ENCODE measurements around the gene KRTAP29-1.
"Not testable (repeated sequence)": the region's sequence is repeated elsewhere in the genome, so short reads cannot be mapped to it uniquely, and the experiment has no call there.

KRTAP29-1 gene

GRCh38 chr17:41284546-41284945 is 18.1 kb downstream of the KRTAP29-1 start:
- TF ChIP-seq ZFX (IDR thresholded peaks at IDR 0.05; ENCODE audit: borderline replicate concordance), result no peak
- TF ChIP-seq, protein P1, sequence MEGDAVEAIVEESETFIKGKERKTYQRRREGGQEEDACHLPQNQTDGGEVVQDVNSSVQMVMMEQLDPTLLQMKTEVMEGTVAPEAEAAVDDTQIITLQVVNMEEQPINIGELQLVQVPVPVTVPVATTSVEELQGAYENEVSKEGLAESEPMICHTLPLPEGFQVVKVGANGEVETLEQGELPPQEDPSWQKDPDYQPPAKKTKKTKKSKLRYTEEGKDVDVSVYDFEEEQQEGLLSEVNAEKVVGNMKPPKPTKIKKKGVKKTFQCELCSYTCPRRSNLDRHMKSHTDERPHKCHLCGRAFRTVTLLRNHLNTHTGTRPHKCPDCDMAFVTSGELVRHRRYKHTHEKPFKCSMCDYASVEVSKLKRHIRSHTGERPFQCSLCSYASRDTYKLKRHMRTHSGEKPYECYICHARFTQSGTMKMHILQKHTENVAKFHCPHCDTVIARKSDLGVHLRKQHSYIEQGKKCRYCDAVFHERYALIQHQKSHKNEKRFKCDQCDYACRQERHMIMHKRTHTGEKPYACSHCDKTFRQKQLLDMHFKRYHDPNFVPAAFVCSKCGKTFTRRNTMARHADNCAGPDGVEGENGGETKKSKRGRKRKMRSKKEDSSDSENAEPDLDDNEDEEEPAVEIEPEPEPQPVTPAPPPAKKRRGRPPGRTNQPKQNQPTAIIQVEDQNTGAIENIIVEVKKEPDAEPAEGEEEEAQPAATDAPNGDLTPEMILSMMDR (IDR thresholded peaks at IDR 0.05), result no peak
- H3K27ac ChIP-seq, result no peak overlapping the region

DNA sequence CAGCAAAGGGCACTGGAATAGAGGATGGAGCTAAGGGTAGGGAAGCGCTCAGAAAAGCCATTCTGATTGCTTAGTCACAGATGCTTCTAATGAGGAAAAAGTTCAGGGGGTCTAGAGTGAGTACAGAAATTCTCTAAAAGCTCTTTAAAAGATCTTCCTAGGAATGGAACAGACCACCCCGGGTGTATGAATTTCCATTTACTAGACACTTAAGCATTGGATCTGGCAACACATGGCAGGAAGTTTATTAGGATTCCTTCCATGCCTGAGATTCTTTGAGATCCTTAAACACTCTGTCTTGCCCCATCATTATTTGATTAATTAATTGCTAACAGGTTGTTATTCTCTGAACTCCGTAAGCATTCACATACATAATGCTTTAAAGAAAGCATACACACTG is 18.6 kb downstream of the KRTAP29-1 start:
- TF ChIP-seq, protein P1 (IDR thresholded peaks at IDR 0.05), result no peak
- no peak for TF ChIP-seq ZFX (IDR thresholded peaks at IDR 0.05; ENCODE audit: borderline replicate concordance)
- H3K27ac ChIP-seq, result no peak overlapping the region

DNA sequence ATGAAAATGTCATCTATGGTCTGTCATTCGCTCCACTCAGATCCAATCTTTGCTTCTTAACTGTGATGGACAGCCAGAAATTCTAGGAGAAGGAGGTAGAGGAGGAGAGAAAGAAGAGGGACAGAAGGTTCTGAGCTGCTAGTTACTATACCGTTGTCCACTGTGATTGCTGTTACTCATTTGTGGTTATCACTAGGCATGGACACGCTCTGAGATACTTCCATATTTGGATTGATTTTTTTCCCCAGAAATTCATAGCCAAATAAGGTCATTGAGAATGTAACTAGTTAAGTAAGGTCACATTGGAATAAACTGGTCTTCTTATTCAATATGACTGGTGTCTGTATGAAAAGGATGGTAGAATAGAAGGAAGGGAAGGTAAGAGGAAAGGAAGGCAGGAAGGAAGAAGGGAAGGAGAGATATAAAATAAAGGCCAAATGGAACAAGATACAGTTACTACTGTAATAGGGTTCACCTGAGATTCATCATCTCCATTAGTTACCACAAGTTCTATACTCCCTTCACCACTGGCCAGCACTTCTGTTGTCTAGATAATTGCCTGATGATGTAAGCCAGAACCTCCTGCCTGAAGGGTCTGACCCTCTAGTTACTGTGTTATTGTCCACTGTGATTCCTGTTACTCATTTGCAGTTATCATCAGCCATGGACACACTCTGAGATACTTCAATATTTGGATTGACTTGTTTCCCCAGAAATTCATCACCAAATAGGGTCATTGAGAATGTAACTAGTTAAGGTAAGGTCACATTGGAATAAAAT is 24.3 kb downstream of the KRTAP29-1 start:
- H3K27ac ChIP-seq, result no peak overlapping the region
- TF ChIP-seq ZFX (IDR thresholded peaks at IDR 0.05; ENCODE audit: borderline replicate concordance), result no peak
- TF ChIP-seq, protein P1 (IDR thresholded peaks at IDR 0.05), result no peak

- H3K27ac ChIP-seq, result not testable (repeated sequence)
These were observed 26.9 kb downstream of the KRTAP29-1 start, which contains the start of gene KRTAP9-7 for GRCh38 chr17:41275648-41276190. Gene KRTAP9-7, plus strand, starts transcription at chr17:41275698. Its CDS starts 0 bp downstream, at chr17:41275698.

GRCh38 chr17:41271858-41272257 is 30.8 kb downstream of the KRTAP29-1 start:
- no peak overlapping the region for H3K27ac ChIP-seq
- TF ChIP-seq, protein P1 (IDR thresholded peaks at IDR 0.05), result no peak
- no peak for TF ChIP-seq ZFX (IDR thresholded peaks at IDR 0.05; ENCODE audit: borderline replicate concordance)

DNA sequence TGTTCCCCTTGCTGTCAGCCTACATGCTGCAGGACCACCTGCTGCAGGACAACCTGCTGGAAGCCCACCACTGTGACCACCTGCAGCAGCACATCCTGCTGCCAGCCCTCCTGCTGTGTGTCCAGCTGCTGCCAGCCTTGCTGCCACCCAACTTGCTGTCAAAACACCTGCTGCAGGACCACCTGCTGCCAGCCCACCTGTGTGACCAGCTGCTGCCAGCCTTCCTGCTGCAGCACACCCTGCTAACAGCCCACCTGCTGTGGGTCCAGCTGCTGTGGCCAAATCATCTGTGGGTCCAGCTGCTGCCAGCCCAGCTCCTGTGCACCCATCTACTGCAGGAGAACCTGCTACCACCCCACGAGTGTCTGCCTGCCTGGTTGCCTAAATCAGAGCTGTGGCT is 31.3 kb downstream of the KRTAP29-1 start:
- not testable (repeated sequence) for H3K27ac ChIP-seq

- no peak overlapping the region for H3K27ac ChIP-seq
- TF ChIP-seq ZFX (IDR thresholded peaks at IDR 0.05; ENCODE audit: borderline replicate concordance), result no peak
- TF ChIP-seq, protein P1 (IDR thresholded peaks at IDR 0.05), result no peak
These were observed 34.9 kb downstream of the KRTAP29-1 start for GRCh38 chr17:41267711-41268110.

DNA sequence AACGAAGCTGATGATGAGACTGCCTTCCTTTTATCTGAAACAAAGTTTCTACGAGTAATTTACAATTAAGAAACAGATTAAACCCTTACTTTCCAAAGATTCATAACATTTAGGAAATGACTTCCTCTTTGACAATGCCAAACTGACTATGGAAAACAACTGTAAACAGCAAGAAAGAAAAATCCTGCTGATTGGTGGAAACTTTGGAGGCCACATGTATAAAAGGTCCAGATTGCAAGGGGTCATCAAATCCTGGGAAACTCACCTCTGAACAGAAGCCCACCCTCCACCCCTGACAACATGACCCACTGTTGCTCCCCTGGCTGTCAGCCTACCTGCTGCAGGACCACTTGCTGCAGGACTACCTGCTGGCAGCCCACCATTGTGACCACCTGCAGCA is 37.6 kb downstream of the KRTAP29-1 start, which contains the start of gene KRTAP9-6:
TSS of gene KRTAP9-6 (plus strand) at position 301 of the 400 bp plus-strand sequence. CDS start at position 301, 0 bp downstream.
- TF ChIP-seq ZFX (IDR thresholded peaks at IDR 0.05; ENCODE audit: borderline replicate concordance), result no peak
- TF ChIP-seq, protein P1 (IDR thresholded peaks at IDR 0.05), result no peak
- no peak within 1 kb of the TSS for H3K27ac ChIP-seq
